ENCODE measurements around the gene CTSZ. TPM values are rescaled to one million over a fixed set of nuclear protein-coding genes. Genes with fewer than 3 reads are reported as not detected.
"Not testable (repeated sequence)": the region's sequence is repeated elsewhere in the genome, so short reads cannot be mapped to it uniquely, and the experiment has no call there.

Gene CTSZ
- total RNA-seq, 1 experiment from 2014 or later, result 349 TPM

DNA sequence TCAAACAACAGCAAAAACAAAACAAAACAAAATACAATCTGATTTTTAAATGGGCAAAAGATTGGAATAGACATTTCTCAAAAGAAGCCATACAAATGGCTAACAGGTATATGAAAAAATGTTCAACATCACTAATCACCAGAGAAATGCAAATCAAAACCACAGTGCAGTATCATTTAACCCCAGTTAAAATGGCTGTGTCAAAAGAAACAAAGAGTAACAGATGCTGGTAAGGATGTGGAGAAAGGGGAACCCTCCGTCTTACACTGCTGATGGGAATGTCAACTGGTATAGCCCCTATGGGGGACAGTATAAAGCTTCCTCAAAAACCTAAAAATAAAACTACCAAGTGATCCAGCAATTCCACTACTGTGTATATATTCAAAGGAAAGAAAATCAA lies 36.9 kb downstream of the CTSZ start:
- in situ Hi-C loops (cut with HindIII; ENCODE audit: low pct_unique_long_range_greater_than_20kb, low sequenced_read_pairs), result no loop called here
- DNase-seq (ENCODE audit: low read depth), result no peak

DNA sequence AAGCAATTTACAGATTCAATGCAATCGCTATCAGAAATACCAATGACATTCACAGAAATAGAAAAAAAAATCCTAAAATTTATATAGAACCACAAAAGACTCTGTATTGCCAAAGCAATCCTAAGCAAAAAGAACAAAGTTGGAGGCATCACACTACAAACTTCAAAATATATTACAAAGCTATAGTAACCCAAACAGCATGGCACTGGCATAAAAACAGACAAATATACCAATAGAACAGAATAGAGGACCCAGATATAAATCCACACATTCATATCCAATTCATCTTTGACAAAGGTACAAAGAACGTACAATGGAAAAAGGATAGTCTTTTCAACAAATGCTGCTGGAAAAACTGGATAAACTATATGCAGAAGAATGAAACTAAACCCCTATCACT lies 37.6 kb downstream of the CTSZ start:
- in situ Hi-C loops (cut with HindIII; ENCODE audit: low pct_unique_long_range_greater_than_20kb, low sequenced_read_pairs), result no loop called here
- no peak for DNase-seq (ENCODE audit: low read depth)

DNA sequence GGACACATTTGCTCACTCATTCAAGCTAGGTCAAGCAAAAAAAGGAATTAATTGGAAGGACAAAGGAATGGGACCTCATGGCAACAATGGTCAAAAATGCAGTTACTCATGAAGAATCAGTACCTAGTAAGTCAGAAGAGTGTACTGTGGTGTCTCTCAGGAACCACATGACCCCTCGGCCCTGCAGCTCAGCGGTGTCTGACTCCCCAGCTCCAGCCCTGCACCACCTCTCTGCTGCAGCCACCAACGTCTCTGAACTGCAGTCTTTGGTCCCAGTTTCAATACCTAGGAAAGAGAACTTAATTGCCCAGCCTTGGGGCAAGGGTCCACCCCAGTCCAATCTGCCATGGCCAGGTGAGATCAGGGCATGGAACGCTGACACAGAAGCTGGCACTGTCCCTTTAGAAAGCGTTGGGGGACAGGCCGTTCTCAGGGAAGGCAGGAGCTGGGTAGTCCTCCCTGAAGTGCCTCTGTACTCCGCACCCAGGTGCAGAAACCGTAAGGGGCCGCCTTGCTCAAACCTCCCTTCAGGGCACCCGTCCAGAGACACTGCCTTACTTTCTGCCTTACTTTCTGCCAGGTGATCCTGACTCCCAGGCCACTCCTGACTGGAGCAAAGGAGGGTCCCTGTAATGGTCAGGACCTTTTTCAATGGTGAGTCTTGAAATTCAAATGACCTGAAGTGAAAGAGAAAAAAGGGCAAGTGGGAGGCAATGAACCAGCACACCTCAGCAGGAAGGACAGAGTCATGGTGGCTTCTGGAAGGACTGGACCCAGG lies 39.2 kb downstream of the CTSZ start:
- no peak for DNase-seq (ENCODE audit: low read depth)
- in situ Hi-C loops (cut with HindIII; ENCODE audit: low pct_unique_long_range_greater_than_20kb, low sequenced_read_pairs), result no loop called here

DNA sequence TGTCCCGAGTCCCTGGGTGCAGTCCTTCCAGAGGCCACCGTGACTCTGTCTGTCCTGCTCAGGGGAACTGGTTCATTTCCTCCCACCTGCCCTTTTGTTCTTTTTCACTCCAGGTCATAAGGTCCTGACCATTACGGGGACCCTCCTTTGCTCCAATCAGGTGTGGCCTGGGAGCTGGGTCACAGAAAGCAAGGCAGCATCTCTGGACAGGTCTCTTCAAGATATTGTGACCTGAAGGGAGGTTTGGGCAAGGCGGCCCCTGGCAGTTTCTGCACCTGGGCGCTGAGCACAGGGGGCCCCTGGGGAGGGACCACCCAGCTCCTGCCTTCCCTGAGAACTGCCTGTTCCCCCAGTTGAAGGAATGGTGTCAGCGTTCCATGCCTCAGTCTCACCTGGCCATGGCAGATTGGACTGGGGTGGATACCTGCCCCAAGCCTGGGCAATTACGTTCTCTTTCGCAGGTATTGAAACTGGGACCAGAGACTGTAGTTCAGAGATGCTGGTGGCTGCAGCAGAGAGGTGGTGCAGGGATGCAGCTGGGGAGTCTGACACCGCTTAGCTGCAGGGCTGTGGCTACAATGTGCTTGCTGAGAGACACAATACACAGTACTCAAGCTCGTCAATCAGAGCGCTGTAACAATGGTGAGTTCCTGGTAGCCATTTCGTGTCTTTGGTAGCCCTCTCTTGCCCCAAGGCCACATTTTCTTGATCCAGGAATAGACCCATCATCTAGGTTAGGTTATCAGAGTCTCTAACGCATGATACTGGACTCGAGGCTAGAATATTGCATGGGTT lies 41.6 kb downstream of the CTSZ start:
- in situ Hi-C loops (cut with HindIII; ENCODE audit: low pct_unique_long_range_greater_than_20kb, low sequenced_read_pairs), result no loop called here
- DNase-seq (ENCODE audit: low read depth), result no peak

DNA sequence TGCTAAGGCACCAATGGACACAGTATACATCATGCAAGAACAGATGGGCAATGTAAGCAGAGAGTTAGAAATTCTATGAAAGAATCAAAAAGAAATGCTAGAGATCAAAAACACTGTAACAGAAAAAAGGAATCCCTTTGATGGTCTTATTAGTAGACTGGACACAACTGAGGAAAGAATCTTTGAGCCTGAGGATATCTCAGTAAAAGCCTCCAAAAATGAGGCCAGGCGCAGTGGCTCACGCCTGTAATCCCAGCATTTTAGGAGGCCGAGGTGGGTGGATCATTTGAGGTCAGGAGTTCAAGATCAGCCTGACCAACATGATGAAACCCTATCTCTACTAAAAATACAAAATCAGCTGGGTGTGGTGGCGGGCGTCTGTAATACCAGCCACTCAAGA lies 43.1 kb downstream of the CTSZ start:
- DNase-seq (ENCODE audit: low read depth); in situ Hi-C loops (cut with HindIII; ENCODE audit: low pct_unique_long_range_greater_than_20kb, low sequenced_read_pairs): not testable (repeated sequence)

DNA sequence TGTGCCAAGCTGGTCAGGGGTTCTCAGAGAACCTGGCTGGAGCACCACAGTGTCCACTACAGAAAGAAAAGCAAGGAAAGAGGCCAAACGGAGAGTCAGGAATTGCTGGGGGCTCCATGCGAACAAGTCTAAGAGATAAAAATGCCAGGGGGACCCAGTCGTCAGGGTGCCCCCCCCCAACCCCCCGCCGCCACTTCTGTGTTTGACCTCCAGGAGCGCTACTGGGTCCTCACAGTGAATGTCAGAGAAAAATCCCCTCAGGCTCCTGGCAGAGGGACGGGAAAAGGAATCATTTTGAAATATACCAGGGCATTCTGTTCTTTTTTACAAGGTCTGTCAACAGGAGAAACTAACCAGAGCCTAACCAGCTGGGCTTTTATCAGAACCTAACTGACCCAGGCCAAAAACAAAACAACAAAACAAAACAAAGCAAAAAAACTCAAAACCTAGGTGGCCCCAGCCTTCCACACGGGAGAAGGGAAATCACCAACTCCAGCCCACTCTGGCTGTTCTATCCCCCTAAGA lies 43.9 kb downstream of the CTSZ start:
- in situ Hi-C loops (cut with HindIII; ENCODE audit: low pct_unique_long_range_greater_than_20kb, low sequenced_read_pairs), result no loop called here

DNA sequence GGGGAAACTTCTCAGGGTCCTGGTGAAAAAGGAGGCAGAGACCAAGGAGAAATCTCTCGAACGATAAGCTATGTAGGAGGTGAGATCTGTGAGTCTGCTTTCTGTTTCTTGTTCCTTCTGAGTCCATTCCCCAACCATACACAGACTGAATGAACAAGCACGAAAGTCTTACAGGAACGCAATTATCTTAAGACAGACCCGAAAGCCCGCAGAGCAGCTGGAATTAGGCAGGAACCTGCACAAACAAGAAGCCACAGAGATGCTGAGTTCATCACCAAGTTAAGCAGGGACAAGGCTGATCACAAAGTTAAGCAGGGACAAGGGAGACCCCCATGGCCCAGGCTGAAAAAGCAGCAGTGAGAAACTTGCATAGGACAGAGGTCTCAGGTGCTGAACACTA lies 47.4 kb downstream of the CTSZ start:
- in situ Hi-C loops (cut with HindIII; ENCODE audit: low pct_unique_long_range_greater_than_20kb, low sequenced_read_pairs), result no loop called here
- DNase-seq (ENCODE audit: low read depth), result no peak

More for the DNA sequence above, 43.9 kb downstream of the CTSZ start:
- no peak for DNase-seq (ENCODE audit: low read depth)

DNA sequence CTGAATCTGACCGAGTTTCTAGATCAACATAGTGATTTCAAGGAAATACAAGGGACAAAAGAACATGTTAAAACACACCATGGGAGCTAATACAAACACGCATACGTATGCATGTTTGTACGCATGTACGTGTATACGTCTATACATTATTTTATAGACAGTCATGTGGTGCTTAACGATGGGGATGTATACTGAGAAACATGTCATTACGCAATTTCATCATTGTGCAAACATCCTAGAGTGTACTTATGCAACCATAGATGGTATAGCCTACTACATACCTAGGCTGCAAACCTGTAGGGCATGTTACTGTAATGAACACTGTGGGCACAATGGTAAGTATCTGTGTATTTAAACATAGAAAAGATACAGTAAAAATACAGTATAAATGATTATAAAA lies 51.0 kb downstream of the CTSZ start:
- no peak for DNase-seq (ENCODE audit: low read depth)
- in situ Hi-C loops (cut with HindIII; ENCODE audit: low pct_unique_long_range_greater_than_20kb, low sequenced_read_pairs), result no loop called here

DNA sequence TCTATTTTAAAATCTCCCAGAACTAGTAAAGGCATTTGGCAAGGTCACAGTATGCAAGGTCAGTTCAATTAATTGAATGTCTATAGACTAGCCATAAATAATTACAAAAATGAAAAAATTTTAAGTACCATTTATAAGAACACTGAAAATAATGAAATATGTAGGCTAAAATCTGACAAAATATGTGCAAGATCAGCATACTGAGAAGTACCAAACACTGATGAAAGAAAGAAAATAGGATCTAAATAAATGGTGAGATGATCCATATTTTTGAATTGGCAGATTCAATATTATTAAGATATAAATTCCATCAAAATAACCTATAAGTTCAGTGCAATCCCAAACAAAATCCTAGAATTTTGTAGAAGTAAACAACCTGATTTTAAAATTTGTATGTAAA lies 54.0 kb downstream of the CTSZ start:
- in situ Hi-C loops (cut with HindIII; ENCODE audit: low pct_unique_long_range_greater_than_20kb, low sequenced_read_pairs), result no loop called here
- DNase-seq (ENCODE audit: low read depth), result no peak

DNA sequence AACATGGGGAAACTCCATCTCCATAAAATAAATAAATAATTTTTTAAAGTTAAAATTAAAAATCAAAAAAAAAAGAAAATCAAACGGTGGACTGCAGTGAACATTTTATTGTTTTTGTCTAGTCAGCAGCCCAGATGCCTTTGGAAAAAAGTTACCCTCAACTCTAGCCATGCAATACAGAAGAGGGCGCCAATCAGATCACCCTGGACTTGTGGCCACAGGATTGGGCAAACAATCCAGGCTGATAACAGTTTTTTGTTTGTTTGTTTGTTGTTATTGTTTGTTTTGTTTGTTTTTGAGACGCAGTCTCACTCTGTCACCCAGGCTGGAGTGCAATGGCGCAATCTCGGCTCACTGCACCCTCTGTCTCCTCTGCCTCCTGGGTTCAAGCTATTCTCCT lies 56.5 kb downstream of the CTSZ start:
- no peak for DNase-seq (ENCODE audit: low read depth)
- in situ Hi-C loops (cut with HindIII; ENCODE audit: low pct_unique_long_range_greater_than_20kb, low sequenced_read_pairs), result no loop called here

DNA sequence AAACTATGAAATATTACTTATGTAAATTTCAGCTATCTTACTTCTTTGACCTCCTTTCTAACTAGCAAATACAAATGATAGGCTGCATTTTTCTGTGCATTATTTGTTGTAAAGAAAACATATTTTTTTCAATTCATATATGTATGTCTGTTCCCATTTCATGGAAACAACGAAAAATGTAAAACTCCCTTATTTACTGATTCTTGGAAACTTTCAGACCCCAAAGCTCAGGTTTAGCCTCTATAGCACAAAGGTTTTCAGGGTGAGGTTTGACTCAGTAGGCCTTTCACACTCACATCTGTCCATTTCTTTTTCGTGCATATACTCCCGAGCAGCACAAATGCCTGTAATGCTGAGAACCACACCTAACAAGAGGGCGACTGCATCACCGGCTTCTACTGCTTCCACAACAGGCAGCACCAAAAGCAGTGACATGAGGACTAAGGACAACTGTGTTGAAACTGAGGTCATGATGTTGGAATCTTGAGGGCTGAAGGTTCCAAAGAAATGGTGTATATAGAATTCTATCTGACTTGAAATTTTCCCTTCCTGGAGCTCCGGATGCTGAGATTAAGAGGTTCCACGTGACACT lies 59.2 kb downstream of the CTSZ start:
- in situ Hi-C loops (cut with HindIII; ENCODE audit: low pct_unique_long_range_greater_than_20kb, low sequenced_read_pairs); DNase-seq (ENCODE audit: low read depth): not testable (repeated sequence)

DNA sequence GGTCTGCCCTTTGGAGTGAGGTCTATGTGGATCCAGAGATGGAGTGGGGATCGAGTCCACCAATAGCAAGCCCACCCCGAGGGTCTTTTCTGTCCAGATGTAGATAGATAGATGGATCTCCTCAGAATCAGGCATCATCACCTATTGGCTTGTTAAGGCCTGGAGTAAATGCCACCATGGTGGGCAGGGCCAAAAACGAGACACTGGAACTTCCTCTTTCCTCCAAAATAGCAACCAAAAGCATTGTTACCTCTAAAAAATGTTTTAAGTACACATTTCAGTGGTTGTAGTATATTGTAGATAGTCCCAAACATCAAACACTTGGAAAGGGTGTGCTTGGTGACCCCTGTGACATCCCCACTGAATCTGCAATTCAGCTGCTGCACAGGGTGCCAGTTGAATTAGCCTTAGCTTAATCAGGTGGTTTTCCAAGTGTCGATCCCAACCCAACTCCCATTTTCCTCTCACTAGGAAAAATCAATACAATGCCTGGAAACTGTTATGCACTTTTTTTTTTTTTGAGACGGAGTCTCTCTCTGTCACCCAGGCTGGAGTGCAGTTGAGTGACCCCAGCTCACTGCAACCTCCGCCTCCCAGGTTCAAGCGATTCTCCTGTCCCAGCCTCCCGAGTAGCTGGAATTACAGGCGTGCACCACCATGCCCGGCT lies 61.0 kb downstream of the CTSZ start:
- no peak for DNase-seq (ENCODE audit: low read depth)
- in situ Hi-C loops (cut with HindIII; ENCODE audit: low pct_unique_long_range_greater_than_20kb, low sequenced_read_pairs), result no loop called here

Other genes with a start within 250 kb of the CTSZ start
- gene GNAS-AS1, start 156.4 kb downstream of the CTSZ start, total RNA-seq (2014; rRNA removed; shearing (Covaris generic); ENCODE audit: low replicate concordance), result 3.1 and 5.2 TPM in 2 replicates
- 471 and 541 TPM in 2 replicates for gene GNAS, start 154.5 kb downstream of the CTSZ start, total RNA-seq (2014; rRNA removed; shearing (Covaris generic); ENCODE audit: low replicate concordance)
- 64.2 and 64.8 TPM in 2 replicates for gene NELFCD, start 26.0 kb downstream of the CTSZ start, total RNA-seq (2014; rRNA removed; shearing (Covaris generic); ENCODE audit: low replicate concordance)
- gene TUBB1, start 12.2 kb upstream of the CTSZ start, total RNA-seq (2014; rRNA removed; shearing (Covaris generic); ENCODE audit: low replicate concordance), result not detected in 2 replicates
- gene ATP5F1E, start 25.1 kb upstream of the CTSZ start, total RNA-seq (2014; rRNA removed; shearing (Covaris generic); ENCODE audit: low replicate concordance), result 42.7 and 54.7 TPM in 2 replicates
- gene PRELID3B, start 35.5 kb upstream of the CTSZ start, total RNA-seq (2014; rRNA removed; shearing (Covaris generic); ENCODE audit: low replicate concordance), result 110 and 128 TPM in 2 replicates
- gene ZNF831, start 156.6 kb upstream of the CTSZ start, total RNA-seq (2014; rRNA removed; shearing (Covaris generic); ENCODE audit: low replicate concordance), result not detected in 2 replicates